Measurements from ENCODE around the gene IFNW1.
A peak's percentile ranks its signal among the peaks of the same experiment; 100 is the strongest.
"Not testable (repeated sequence)": the region's sequence is repeated elsewhere in the genome, so short reads cannot be mapped to it uniquely, and the experiment has no call there.

IFNW1 gene

DNA sequence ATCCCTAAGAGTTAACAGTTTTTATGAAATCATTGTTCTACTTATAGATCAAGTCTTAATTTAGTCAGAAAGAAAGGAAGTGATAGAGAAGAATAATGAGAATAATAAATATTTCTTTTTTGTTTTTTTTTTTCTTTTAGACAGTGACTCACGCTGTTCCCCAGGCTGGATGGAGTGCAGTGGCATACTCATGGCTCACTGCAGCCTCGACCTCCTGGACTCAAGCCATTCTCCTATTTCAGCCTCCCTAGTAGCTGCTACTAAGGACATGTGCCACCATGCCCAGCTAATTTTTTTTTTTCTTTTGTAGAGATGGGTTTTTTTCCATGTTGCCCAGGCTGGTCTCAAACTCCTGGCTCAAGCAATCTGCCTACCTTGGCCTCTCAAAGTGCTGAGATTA, 13.9 kb upstream of the IFNW1 start:
- H3K27ac ChIP-seq: no peak overlapping the region
- no peaks in the 10 kb centered on the region for H3K9me3 ChIP-seq (ENCODE audit: low read depth, low read length)
- TF ChIP-seq POLR2AphosphoS5 (IDR thresholded peaks at IDR 0.05; ENCODE audit: borderline replicate concordance, low read depth, low read length) (no peak), FOXP2 (optimal IDR thresholded peaks at IDR 0.05; ENCODE audit: control extremely low read depth, extremely low read length, insufficient read depth) (no peak), EZH2 (IDR thresholded peaks at IDR 0.05) (no peak)
- DNase-seq (ENCODE audit: low read depth, low spot score): no peak
- H3K4me3 ChIP-seq: no peak overlapping the region
- no peak overlapping the region for H3K9ac ChIP-seq (ENCODE audit: insufficient read length)
- no peaks in the 10 kb centered on the region for H3K36me3 ChIP-seq (ENCODE audit: insufficient read depth, low read length)

GRCh38 chr9:21154018-21154608, 12.5 kb upstream of the IFNW1 start:
- Histone ChIP-seq H3K4me3 (peak overlapping the region; percentile 28; the same call in 1 of the 2 replicates), H3K27ac (no peak overlapping the region), H3K9me3 (ENCODE audit: low read depth, low read length) (no peaks in the 10 kb centered on the region), H3K9ac (ENCODE audit: insufficient read length) (no peak overlapping the region), H3K36me3 (ENCODE audit: insufficient read depth, low read length) (no peaks in the 10 kb centered on the region)
- peak; percentile 18 for DNase-seq (ENCODE audit: low read depth, low spot score)
- TF ChIP-seq POLR2AphosphoS5 (IDR thresholded peaks at IDR 0.05; ENCODE audit: borderline replicate concordance, low read depth, low read length): no peak
- no peak for TF ChIP-seq EZH2 (IDR thresholded peaks at IDR 0.05)
- TF ChIP-seq FOXP2 (optimal IDR thresholded peaks at IDR 0.05; ENCODE audit: control extremely low read depth, extremely low read length, insufficient read depth): no peak

- Histone ChIP-seq H3K36me3 (ENCODE audit: insufficient read depth, low read length) (no peaks in the 10 kb centered on the region), H3K27ac (no peak overlapping the region), H3K4me3 (no peak overlapping the region), H3K9me3 (ENCODE audit: low read depth, low read length) (no peaks in the 10 kb centered on the region), H3K9ac (ENCODE audit: insufficient read length) (no peak overlapping the region)
- no peak for DNase-seq (ENCODE audit: low read depth, low spot score)
- TF ChIP-seq EZH2 (IDR thresholded peaks at IDR 0.05): no peak
- no peak for TF ChIP-seq POLR2AphosphoS5 (IDR thresholded peaks at IDR 0.05; ENCODE audit: borderline replicate concordance, low read depth, low read length)
- TF ChIP-seq FOXP2 (optimal IDR thresholded peaks at IDR 0.05; ENCODE audit: control extremely low read depth, extremely low read length, insufficient read depth): no peak
Measured at GRCh38 chr9:21153336-21154017, 11.8 kb upstream of the IFNW1 start.

DNA sequence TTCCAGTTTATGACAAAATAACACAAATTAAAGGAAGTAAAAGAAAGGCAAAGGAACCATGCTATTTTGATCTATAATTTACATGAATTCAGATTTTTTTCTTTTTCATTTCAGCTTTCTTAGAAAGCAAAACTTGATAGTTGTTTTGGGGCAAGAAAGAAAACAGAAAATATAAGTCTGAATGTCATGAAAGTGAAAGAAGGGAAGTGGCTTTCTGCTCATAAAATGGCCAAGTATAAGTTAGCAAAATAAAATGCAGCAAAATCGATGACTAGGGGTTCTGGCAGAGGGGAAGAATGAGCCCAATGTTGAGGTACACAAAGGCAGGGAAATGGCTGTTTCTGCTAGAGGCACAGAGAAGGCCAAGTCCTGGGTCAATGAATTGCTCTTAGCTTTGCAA, 3.0 kb upstream of the IFNW1 start:
- Histone ChIP-seq H3K9ac (ENCODE audit: insufficient read length) (no peak overlapping the region), H3K9me3 (ENCODE audit: low read depth, low read length) (no peaks in the 10 kb centered on the region), H3K4me3 (no peak overlapping the region), H3K36me3 (ENCODE audit: insufficient read depth, low read length) (no peaks in the 10 kb centered on the region), H3K27ac (no peak overlapping the region)
- no peak for TF ChIP-seq POLR2AphosphoS5 (IDR thresholded peaks at IDR 0.05; ENCODE audit: borderline replicate concordance, low read depth, low read length)
- no peak for TF ChIP-seq FOXP2 (optimal IDR thresholded peaks at IDR 0.05; ENCODE audit: control extremely low read depth, extremely low read length, insufficient read depth)
- no peak for TF ChIP-seq EZH2 (IDR thresholded peaks at IDR 0.05)
- DNase-seq (ENCODE audit: low read depth, low spot score): no peak

DNA sequence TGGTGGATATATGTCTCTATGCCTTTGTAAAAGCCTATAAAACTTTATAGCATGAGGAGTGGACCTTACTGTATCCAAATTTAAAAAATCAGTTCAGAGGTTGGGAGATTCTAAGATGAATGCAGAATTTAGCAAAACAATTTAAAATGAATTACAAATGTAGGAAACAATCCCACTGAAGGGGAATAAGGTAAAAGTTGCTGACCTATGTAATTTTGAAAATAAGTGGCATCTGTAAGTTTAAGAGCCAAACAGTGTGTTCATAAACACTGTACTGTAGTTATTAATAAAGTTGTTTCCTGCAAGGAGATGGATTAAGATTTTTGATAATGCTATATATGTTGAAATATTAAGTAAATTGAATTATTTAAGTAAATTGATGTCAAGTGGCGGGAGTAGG, 4.6 kb downstream of the IFNW1 start:
- Histone ChIP-seq H3K9me3 (ENCODE audit: low read depth, low read length) (no peaks in the 10 kb centered on the region), H3K4me3 (no peak overlapping the region), H3K27ac (no peak overlapping the region), H3K9ac (ENCODE audit: insufficient read length) (no peak overlapping the region), H3K36me3 (ENCODE audit: insufficient read depth, low read length) (no peaks in the 10 kb centered on the region)
- TF ChIP-seq EZH2 (IDR thresholded peaks at IDR 0.05): no peak
- no peak for DNase-seq (ENCODE audit: low read depth, low spot score)

DNA sequence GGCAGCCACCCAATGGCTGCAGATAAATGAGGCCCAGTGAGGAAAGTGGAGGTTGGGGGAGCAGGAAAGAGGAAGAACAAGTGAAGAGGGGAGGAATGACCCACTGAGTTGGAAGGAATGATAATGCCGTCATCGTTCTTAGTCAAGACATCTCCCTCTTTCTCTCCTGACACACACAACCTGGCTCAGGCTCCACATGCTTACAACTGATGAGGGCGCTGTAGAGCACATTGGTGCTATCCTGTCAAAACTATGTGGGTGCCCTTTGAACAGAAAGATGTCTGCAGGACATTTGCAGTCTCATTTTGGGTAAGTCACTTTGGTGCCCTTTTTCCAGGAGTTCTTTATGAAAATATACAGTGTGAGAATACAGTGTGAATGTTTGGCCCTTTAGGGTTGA, 5.9 kb downstream of the IFNW1 start:
- H3K36me3 ChIP-seq (ENCODE audit: insufficient read depth, low read length): no peaks in the 10 kb centered on the region
- no peak overlapping the region for H3K9ac ChIP-seq (ENCODE audit: insufficient read length)
- H3K27ac ChIP-seq: no peak overlapping the region
- no peaks in the 10 kb centered on the region for H3K9me3 ChIP-seq (ENCODE audit: low read depth, low read length)
- TF ChIP-seq POLR2AphosphoS5 (IDR thresholded peaks at IDR 0.05; ENCODE audit: borderline replicate concordance, low read depth, low read length) (no peak), EZH2 (IDR thresholded peaks at IDR 0.05) (no peak), FOXP2 (optimal IDR thresholded peaks at IDR 0.05; ENCODE audit: control extremely low read depth, extremely low read length, insufficient read depth) (no peak)
- DNase-seq (ENCODE audit: low read depth, low spot score): no peak
- H3K4me3 ChIP-seq: no peak overlapping the region

DNA sequence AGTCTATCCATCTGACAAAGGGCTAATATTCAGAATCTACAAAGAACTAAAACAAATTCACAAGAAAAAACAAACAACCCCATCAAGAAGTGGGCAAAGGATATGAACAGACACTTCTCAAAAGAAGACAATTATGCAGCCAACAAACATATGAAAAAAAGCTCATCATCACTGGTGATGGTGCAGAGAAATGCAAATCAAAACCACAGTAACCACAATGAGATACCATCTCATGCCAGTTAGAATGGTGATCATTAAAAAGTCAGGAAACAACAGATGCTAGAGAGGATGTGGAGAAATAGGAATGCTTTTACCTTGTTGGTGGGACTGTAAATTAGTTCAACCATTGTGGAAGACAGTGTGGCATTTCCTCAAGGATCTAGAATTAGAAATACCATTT, 13.4 kb downstream of the IFNW1 start:
- H3K36me3 ChIP-seq (ENCODE audit: insufficient read depth, low read length); DNase-seq (ENCODE audit: low read depth, low spot score); H3K9ac ChIP-seq (ENCODE audit: insufficient read length); H3K9me3 ChIP-seq (ENCODE audit: low read depth, low read length); H3K4me3 ChIP-seq; H3K27ac ChIP-seq: not testable (repeated sequence)

GRCh38 chr9:21121595-21122251, 19.9 kb downstream of the IFNW1 start:
- no peaks in the 10 kb centered on the region for H3K9me3 ChIP-seq (ENCODE audit: low read depth, low read length)
- TF ChIP-seq FOXP2 (optimal IDR thresholded peaks at IDR 0.05; ENCODE audit: control extremely low read depth, extremely low read length, insufficient read depth): no peak
- no peak for TF ChIP-seq POLR2AphosphoS5 (IDR thresholded peaks at IDR 0.05; ENCODE audit: borderline replicate concordance, low read depth, low read length)
- TF ChIP-seq EZH2 (IDR thresholded peaks at IDR 0.05): no peak
- H3K36me3 ChIP-seq (ENCODE audit: insufficient read depth, low read length): no peaks in the 10 kb centered on the region
- H3K27ac ChIP-seq: no peak overlapping the region
- no peak overlapping the region for H3K9ac ChIP-seq (ENCODE audit: insufficient read length)
- DNase-seq (ENCODE audit: low read depth, low spot score): no peak
- H3K4me3 ChIP-seq: no peak overlapping the region

GRCh38 chr9:21121079-21121478, 20.6 kb downstream of the IFNW1 start:
- H3K4me3 ChIP-seq: no peak overlapping the region
- TF ChIP-seq POLR2AphosphoS5 (IDR thresholded peaks at IDR 0.05; ENCODE audit: borderline replicate concordance, low read depth, low read length) (no peak), FOXP2 (optimal IDR thresholded peaks at IDR 0.05; ENCODE audit: control extremely low read depth, extremely low read length, insufficient read depth) (no peak), EZH2 (IDR thresholded peaks at IDR 0.05) (no peak)
- no peak overlapping the region for H3K9ac ChIP-seq (ENCODE audit: insufficient read length)
- no peaks in the 10 kb centered on the region for H3K9me3 ChIP-seq (ENCODE audit: low read depth, low read length)
- H3K27ac ChIP-seq: no peak overlapping the region
- DNase-seq (ENCODE audit: low read depth, low spot score): no peak
- H3K36me3 ChIP-seq (ENCODE audit: insufficient read depth, low read length): no peaks in the 10 kb centered on the region
